GM23338 (cell line): Measurements from ENCODE around the gene ELP2. TPM values are rescaled to one million over a fixed set of nuclear protein-coding genes. Genes with fewer than 3 reads are reported as not detected.

Source experiments
- ATAC-seq: fragments of 200-7000 bp; cut with Tn5 transposase; 3 replicates; pipeline ENCODE4 v1.9.1; 2020
- DNase-seq: peaks from one replicate; pipeline ENCODE4 v3.0.0-alpha.2; 2015; ENCODE audit warnings: low spot score
- H2AFZ ChIP-seq: fragments of 200-600 bp; sonication (generic); 2 replicates; pipeline ENCODE4 v1.8.0; 2016; ENCODE audit warnings: antibody characterized with exemption, mild to moderate bottlenecking, moderate library complexity
- H3F3A ChIP-seq: fragments of 200-600 bp; sonication (generic); replicated peaks from 2 replicates; pipeline ENCODE4 v1.8.0; 2017; ENCODE audit warnings: antibody characterized with exemption, mixed run types, low read depth
- H3K27ac ChIP-seq: fragments of 200-600 bp; sonication (generic); 2 replicates; pipeline ENCODE4 v1.6.1; 2016; ENCODE audit warnings: low read depth
- H3K27me3 ChIP-seq: fragments of 200-600 bp; sonication (generic); 2 replicates; pipeline ENCODE4 v1.8.0; 2016; ENCODE audit warnings: mild to moderate bottlenecking, mixed run types, moderate library complexity; ENCODE audit not compliant: insufficient read depth
- H3K36me3 ChIP-seq: fragments of 200-600 bp; sonication (generic); 2 replicates; pipeline ENCODE4 v1.8.0; 2016; ENCODE audit warnings: mild to moderate bottlenecking; ENCODE audit not compliant: insufficient read depth
- H3K4me1 ChIP-seq: fragments of 200-600 bp; sonication (generic); 2 replicates; pipeline ENCODE4 v1.8.0; 2016; ENCODE audit warnings: mild to moderate bottlenecking, moderate library complexity; ENCODE audit not compliant: insufficient read depth
- H3K4me2 ChIP-seq: fragments of 200-600 bp; sonication (generic); 2 replicates; pipeline ENCODE4 v1.7.1; 2017; ENCODE audit warnings: mixed run types
- H3K4me3 ChIP-seq: fragments of 200-600 bp; sonication (generic); 2 replicates; pipeline ENCODE4 v1.6.1; 2016; ENCODE audit warnings: mixed run types
- H3K79me2 ChIP-seq: fragments of 200-600 bp; sonication (generic); replicated peaks from 2 replicates; pipeline ENCODE4 v1.8.0; 2017; ENCODE audit warnings: mild to moderate bottlenecking; ENCODE audit not compliant: insufficient read depth
- H3K9me2 ChIP-seq: fragments of 200-600 bp; sonication (generic); 2 replicates; pipeline ENCODE4 v1.8.0; 2017; ENCODE audit not compliant: insufficient read depth
- H4K20me1 ChIP-seq: fragments of 200-600 bp; sonication (generic); replicated peaks from 2 replicates; pipeline ENCODE4 v1.8.0; 2017; ENCODE audit warnings: mild to moderate bottlenecking; ENCODE audit not compliant: insufficient read depth
- H3K27ac Mint-ChIP-seq: 2 replicates; pipeline ENCODE4 v1.8.0; 2020; ENCODE audit warnings: inconsistent platforms, mild to moderate bottlenecking, moderate library complexity, mixed read lengths
- H3K27me3 Mint-ChIP-seq: 3 replicates; pipeline ENCODE4 v1.8.0; 2022; ENCODE audit warnings: low read depth, mild to moderate bottlenecking, moderate library complexity, mixed read lengths, inconsistent platforms; ENCODE audit not compliant: insufficient read depth, poor library complexity
- H3K36me3 Mint-ChIP-seq: 3 replicates; pipeline ENCODE4 v1.8.0; 2021; ENCODE audit warnings: low read depth, mild to moderate bottlenecking, inconsistent platforms, moderate library complexity, mixed read lengths
- H3K4me1 Mint-ChIP-seq: 3 replicates; pipeline ENCODE4 v1.8.0; 2020; ENCODE audit warnings: mild to moderate bottlenecking, inconsistent platforms, mixed read lengths
- H3K4me3 Mint-ChIP-seq: 3 replicates; pipeline ENCODE4 v1.8.0; 2021; ENCODE audit warnings: moderate library complexity, mild to moderate bottlenecking, inconsistent platforms, mixed read lengths
- H3K9me3 Mint-ChIP-seq: 3 replicates; pipeline ENCODE4 v1.8.0; 2020; ENCODE audit warnings: moderate library complexity, mild to moderate bottlenecking, inconsistent platforms, mixed read lengths
- CREB1 ChIP-seq: fragments of 250-450 bp; sonication (Bioruptor Pico); IDR thresholded peaks from 2 replicates; pipeline ENCODE4 v1.5.0; 2020; ENCODE audit warnings: low read depth, mild to moderate bottlenecking, moderate library complexity
- ETS1 ChIP-seq: IDR thresholded peaks from 2 replicates; pipeline ENCODE4 v1.6.1; 2016; ENCODE audit warnings: antibody characterized with exemption
- EZH2 ChIP-seq: fragments of 200-600 bp; sonication (generic); IDR thresholded peaks from one replicate; pipeline ENCODE4 v1.8.0; 2017; ENCODE audit warnings: antibody characterized with exemption, mild to moderate bottlenecking, low read depth; ENCODE audit not compliant: unreplicated experiment
- JUNB ChIP-seq: IDR thresholded peaks from one replicate; pipeline ENCODE4 v1.6.1; 2016; ENCODE audit warnings: antibody characterized with exemption; ENCODE audit not compliant: unreplicated experiment
- POLR2AphosphoS5 ChIP-seq: IDR thresholded peaks from 2 replicates; pipeline ENCODE4 v1.6.1; 2016; ENCODE audit warnings: antibody characterized with exemption, low read depth
- STAT1 ChIP-seq: IDR thresholded peaks from one replicate; pipeline ENCODE4 v1.6.1; 2016; ENCODE audit warnings: antibody characterized with exemption; ENCODE audit not compliant: unreplicated experiment
- ZNF331 ChIP-seq: fragments of 250-450 bp; sonication (Bioruptor Pico); IDR thresholded peaks from 2 replicates; pipeline ENCODE4 v1.5.0; 2020; ENCODE audit warnings: low read depth, mild to moderate bottlenecking, moderate library complexity
- polyA plus RNA-seq: library from polyadenylated mRNA; unstranded; fragments of >200 nt; fragmentation: Nextera tagmentation; extraction: Ambion mirVana; gene quantifications from 2 replicates; pipeline ENCODE4 v1.2.1, GENCODE V29; 2016
- total RNA-seq: library from RNA; depleted of rRNA; stranded (reverse); fragments of >200 nt; shearing (Covaris generic); gene quantifications from 2 replicates; pipeline ENCODE4 v1.2.3, GENCODE V29; 2014
- TF ChIP-seq, protein P1 (sequence below): IDR thresholded peaks from one replicate; pipeline ENCODE4 v1.6.1; 2018; ENCODE audit warnings: antibody characterized with exemption; ENCODE audit not compliant: unreplicated experiment

ELP2 gene
- total and polyA plus RNA-seq, 2 experiments from 2014 or later, result 119 to 135 TPM

GRCh38 chr18:36179562-36180355, 50.1 kb downstream of the ELP2 start:
- H3K36me3 Mint-ChIP-seq, result peaks cover 13% of the 10 kb centered on the region
- no peak overlapping the region for H3K4me3 Mint-ChIP-seq
- no peak overlapping the region for H3K4me2 ChIP-seq
- no peaks in the 10 kb centered on the region for H4K20me1 ChIP-seq
- no peak overlapping the region for H2AFZ ChIP-seq
- ATAC-seq (peak; percentile 14; the same call in 2 of the 3 replicates), DNase-seq (no peak)
- H3K27ac Mint-ChIP-seq, result no peak overlapping the region
- no peaks in the 10 kb centered on the region for H3K9me2 ChIP-seq
- peaks cover 12% of the 10 kb centered on the region for H3K4me1 Mint-ChIP-seq
- no peak overlapping the region for H3K4me3 ChIP-seq
- peaks cover 8% of the 10 kb centered on the region for H3K36me3 ChIP-seq
- no peaks in the 10 kb centered on the region for H3F3A ChIP-seq
- H3K27ac ChIP-seq, result peak overlapping the region; percentile 33; the same call in 1 of the 2 replicates
- H3K9me3 Mint-ChIP-seq, result no peaks in the 10 kb centered on the region
- TF ChIP-seq JUNB (no peak), ZNF331 (no peak), ETS1 (no peak), EZH2 (no peak)
- no peaks in the 10 kb centered on the region for H3K79me2 ChIP-seq
- H3K27me3 Mint-ChIP-seq, result peaks cover 2% of the 10 kb centered on the region
- no peaks in the 10 kb centered on the region for H3K4me1 ChIP-seq
- H3K27me3 ChIP-seq, result peaks cover 1% of the 10 kb centered on the region; the same call in 1 of the 2 replicates

DNA sequence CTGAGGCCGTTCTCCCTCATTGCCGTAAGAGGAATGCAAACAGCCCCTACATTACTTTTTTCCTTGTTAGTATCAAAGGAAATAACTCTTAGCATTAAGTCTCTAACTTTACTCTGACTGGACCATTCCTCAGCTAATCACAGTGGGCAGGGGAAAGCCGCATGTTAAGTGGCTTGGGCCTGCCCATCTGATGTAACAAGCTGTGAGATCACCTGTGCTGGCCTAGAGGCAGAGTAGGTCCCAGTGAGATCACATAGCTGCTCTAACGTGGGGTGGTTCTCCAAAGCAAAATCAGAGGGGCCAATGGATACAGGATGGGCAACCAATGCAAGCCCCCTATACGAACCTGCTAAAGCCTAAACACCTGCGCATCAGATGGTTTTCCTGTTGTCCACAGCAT, 51.7 kb downstream of the ELP2 start:
- H3K36me3 ChIP-seq, result no peaks in the 10 kb centered on the region; the same call in 1 of the 2 replicates
- H3K9me2 ChIP-seq, result no peaks in the 10 kb centered on the region
- no peak overlapping the region for H2AFZ ChIP-seq
- 0 out of 2 replicates have a peak, but pooled peaks cover 4% of the 10 kb centered on the region for H3F3A ChIP-seq
- no peaks in the 10 kb centered on the region for H3K4me1 ChIP-seq
- Mint-ChIP-seq H3K4me1 (peaks cover 20% of the 10 kb centered on the region), H3K9me3 (no peaks in the 10 kb centered on the region), H3K4me3 (no peak overlapping the region), H3K36me3 (peaks cover 3% of the 10 kb centered on the region; the same call in 1 of the 3 replicates), H3K27me3 (peaks cover 11% of the 10 kb centered on the region), H3K27ac (peak overlapping the region; percentile 53; the same call in 1 of the 2 replicates)
- no peak overlapping the region for H3K27ac ChIP-seq
- DNase-seq (peak; percentile 56), ATAC-seq (peak; percentile 30)
- peaks cover 18% of the 10 kb centered on the region for H3K27me3 ChIP-seq
- H3K79me2 ChIP-seq, result no peaks in the 10 kb centered on the region
- no peak overlapping the region for H3K4me3 ChIP-seq
- H4K20me1 ChIP-seq, result 0 out of 2 replicates have a peak, but pooled peaks cover 4% of the 10 kb centered on the region
- no peak overlapping the region for H3K4me2 ChIP-seq
- no peak for TF ChIP-seq STAT1

GRCh38 chr18:36181898-36182506, 52.3 kb downstream of the ELP2 start:
- H3K27ac Mint-ChIP-seq, result peak overlapping the region; percentile 53
- TF ChIP-seq POLR2AphosphoS5 (no peak; the same call in 1 of the 2 replicates), JUNB (no peak), CREB1 (no peak)
- TF ChIP-seq, protein P1, sequence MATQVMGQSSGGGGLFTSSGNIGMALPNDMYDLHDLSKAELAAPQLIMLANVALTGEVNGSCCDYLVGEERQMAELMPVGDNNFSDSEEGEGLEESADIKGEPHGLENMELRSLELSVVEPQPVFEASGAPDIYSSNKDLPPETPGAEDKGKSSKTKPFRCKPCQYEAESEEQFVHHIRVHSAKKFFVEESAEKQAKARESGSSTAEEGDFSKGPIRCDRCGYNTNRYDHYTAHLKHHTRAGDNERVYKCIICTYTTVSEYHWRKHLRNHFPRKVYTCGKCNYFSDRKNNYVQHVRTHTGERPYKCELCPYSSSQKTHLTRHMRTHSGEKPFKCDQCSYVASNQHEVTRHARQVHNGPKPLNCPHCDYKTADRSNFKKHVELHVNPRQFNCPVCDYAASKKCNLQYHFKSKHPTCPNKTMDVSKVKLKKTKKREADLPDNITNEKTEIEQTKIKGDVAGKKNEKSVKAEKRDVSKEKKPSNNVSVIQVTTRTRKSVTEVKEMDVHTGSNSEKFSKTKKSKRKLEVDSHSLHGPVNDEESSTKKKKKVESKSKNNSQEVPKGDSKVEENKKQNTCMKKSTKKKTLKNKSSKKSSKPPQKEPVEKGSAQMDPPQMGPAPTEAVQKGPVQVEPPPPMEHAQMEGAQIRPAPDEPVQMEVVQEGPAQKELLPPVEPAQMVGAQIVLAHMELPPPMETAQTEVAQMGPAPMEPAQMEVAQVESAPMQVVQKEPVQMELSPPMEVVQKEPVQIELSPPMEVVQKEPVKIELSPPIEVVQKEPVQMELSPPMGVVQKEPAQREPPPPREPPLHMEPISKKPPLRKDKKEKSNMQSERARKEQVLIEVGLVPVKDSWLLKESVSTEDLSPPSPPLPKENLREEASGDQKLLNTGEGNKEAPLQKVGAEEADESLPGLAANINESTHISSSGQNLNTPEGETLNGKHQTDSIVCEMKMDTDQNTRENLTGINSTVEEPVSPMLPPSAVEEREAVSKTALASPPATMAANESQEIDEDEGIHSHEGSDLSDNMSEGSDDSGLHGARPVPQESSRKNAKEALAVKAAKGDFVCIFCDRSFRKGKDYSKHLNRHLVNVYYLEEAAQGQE, result no peak

More at GRCh38 chr18:36181898-36182506, 52.3 kb downstream of the ELP2 start:
- H4K20me1 ChIP-seq, result 0 out of 2 replicates have a peak, but pooled peaks cover 4% of the 10 kb centered on the region
- Mint-ChIP-seq H3K4me3 (no peak overlapping the region), H3K4me1 (peaks cover 20% of the 10 kb centered on the region), H3K9me3 (no peaks in the 10 kb centered on the region), H3K27me3 (peaks cover 14% of the 10 kb centered on the region), H3K36me3 (peaks cover under 1% of the 10 kb centered on the region; the same call in 1 of the 3 replicates)
- peaks cover 23% of the 10 kb centered on the region for H3K27me3 ChIP-seq
- H3K4me2 ChIP-seq, result no peak overlapping the region
- DNase-seq (no peak), ATAC-seq (no peak)
- no peaks in the 10 kb centered on the region for H3K79me2 ChIP-seq
- no peaks in the 10 kb centered on the region for H3K9me2 ChIP-seq
- no peak overlapping the region for H3K27ac ChIP-seq
- H2AFZ ChIP-seq, result no peak overlapping the region
- H3K4me3 ChIP-seq, result no peak overlapping the region
- no peaks in the 10 kb centered on the region for H3K4me1 ChIP-seq
- 0 out of 2 replicates have a peak, but pooled peaks cover 4% of the 10 kb centered on the region for H3F3A ChIP-seq
- no peaks in the 10 kb centered on the region; the same call in 1 of the 2 replicates for H3K36me3 ChIP-seq
